ENCODE results near the gene S100A1. TPM values are rescaled to one million over a fixed set of nuclear protein-coding genes. Genes with fewer than 3 reads are reported as not detected.

S100A1 gene
- total and polyA plus RNA-seq, 2 of the 13 experiments (the other 11 are each of a cell fraction or from before 2014, with no cell fraction given): 120 to 251 TPM

- TF ChIP-seq ZNF350 (CRISPR knock-in tag; IDR thresholded peaks at IDR 0.05; ENCODE audit: borderline replicate concordance, low read depth): peak; percentile 96
- peak; percentile 91 for TF ChIP-seq ARNT2 (CRISPR knock-in tag; IDR thresholded peaks at IDR 0.05; ENCODE audit: low read depth)
- TF ChIP-seq, protein P1, sequence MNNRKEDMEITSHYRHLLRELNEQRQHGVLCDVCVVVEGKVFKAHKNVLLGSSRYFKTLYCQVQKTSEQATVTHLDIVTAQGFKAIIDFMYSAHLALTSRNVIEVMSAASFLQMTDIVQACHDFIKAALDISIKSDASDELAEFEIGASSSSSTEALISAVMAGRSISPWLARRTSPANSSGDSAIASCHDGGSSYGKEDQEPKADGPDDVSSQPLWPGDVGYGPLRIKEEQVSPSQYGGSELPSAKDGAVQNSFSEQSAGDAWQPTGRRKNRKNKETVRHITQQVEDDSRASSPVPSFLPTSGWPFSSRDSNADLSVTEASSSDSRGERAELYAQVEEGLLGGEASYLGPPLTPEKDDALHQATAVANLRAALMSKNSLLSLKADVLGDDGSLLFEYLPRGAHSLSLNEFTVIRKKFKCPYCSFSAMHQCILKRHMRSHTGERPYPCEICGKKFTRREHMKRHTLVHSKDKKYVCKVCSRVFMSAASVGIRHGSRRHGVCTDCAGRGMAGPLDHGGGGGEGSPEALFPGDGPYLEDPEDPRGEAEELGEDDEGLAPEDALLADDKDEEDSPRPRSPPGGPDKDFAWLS (CRISPR knock-in tag; IDR thresholded peaks at IDR 0.05; ENCODE audit: borderline replicate concordance): no peak
- 0 out of 2 replicates have a peak, but pooled peaks have one; percentile 17 for TF ChIP-seq HOXD1 (CRISPR knock-in tag; IDR thresholded peaks at IDR 0.05)
- TF ChIP-seq JARID2 (CRISPR knock-in tag; IDR thresholded peaks at IDR 0.05; ENCODE audit: insufficient replicate concordance): no peak
- TF ChIP-seq GMEB2 (CRISPR knock-in tag; IDR thresholded peaks at IDR 0.05; ENCODE audit: low read depth): peak; percentile 98
- TF ChIP-seq FOSL1 (CRISPR knock-in tag; IDR thresholded peaks at IDR 0.05; ENCODE audit: borderline replicate concordance): no peak
- TF ChIP-seq ZFP36L1 (CRISPR knock-in tag; IDR thresholded peaks at IDR 0.05): no peak
- TF ChIP-seq, protein P2, sequence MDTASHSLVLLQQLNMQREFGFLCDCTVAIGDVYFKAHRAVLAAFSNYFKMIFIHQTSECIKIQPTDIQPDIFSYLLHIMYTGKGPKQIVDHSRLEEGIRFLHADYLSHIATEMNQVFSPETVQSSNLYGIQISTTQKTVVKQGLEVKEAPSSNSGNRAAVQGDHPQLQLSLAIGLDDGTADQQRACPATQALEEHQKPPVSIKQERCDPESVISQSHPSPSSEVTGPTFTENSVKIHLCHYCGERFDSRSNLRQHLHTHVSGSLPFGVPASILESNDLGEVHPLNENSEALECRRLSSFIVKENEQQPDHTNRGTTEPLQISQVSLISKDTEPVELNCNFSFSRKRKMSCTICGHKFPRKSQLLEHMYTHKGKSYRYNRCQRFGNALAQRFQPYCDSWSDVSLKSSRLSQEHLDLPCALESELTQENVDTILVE (CRISPR knock-in tag; IDR thresholded peaks at IDR 0.05): peak; percentile 63; the same call in 1 of the 2 replicates
- TF ChIP-seq NFIC (IDR thresholded peaks at IDR 0.05; ENCODE audit: low read length): no peak
- peak; percentile 92; the same call in 1 of the 2 replicates for TF ChIP-seq ZNF280B (CRISPR knock-in tag; IDR thresholded peaks at IDR 0.05; ENCODE audit: borderline replicate concordance)
- no peak for TF ChIP-seq KDM6A (CRISPR knock-in tag; IDR thresholded peaks at IDR 0.05; ENCODE audit: low read depth)
- no peak for TF ChIP-seq CENPT (CRISPR knock-in tag; IDR thresholded peaks at IDR 0.05; ENCODE audit: low read depth)
- TF ChIP-seq SSRP1 (CRISPR knock-in tag; IDR thresholded peaks at IDR 0.05): no peak
- no peak for TF ChIP-seq NFIB (CRISPR knock-in tag; IDR thresholded peaks at IDR 0.05; ENCODE audit: borderline replicate concordance)
- TF ChIP-seq, protein P3, sequence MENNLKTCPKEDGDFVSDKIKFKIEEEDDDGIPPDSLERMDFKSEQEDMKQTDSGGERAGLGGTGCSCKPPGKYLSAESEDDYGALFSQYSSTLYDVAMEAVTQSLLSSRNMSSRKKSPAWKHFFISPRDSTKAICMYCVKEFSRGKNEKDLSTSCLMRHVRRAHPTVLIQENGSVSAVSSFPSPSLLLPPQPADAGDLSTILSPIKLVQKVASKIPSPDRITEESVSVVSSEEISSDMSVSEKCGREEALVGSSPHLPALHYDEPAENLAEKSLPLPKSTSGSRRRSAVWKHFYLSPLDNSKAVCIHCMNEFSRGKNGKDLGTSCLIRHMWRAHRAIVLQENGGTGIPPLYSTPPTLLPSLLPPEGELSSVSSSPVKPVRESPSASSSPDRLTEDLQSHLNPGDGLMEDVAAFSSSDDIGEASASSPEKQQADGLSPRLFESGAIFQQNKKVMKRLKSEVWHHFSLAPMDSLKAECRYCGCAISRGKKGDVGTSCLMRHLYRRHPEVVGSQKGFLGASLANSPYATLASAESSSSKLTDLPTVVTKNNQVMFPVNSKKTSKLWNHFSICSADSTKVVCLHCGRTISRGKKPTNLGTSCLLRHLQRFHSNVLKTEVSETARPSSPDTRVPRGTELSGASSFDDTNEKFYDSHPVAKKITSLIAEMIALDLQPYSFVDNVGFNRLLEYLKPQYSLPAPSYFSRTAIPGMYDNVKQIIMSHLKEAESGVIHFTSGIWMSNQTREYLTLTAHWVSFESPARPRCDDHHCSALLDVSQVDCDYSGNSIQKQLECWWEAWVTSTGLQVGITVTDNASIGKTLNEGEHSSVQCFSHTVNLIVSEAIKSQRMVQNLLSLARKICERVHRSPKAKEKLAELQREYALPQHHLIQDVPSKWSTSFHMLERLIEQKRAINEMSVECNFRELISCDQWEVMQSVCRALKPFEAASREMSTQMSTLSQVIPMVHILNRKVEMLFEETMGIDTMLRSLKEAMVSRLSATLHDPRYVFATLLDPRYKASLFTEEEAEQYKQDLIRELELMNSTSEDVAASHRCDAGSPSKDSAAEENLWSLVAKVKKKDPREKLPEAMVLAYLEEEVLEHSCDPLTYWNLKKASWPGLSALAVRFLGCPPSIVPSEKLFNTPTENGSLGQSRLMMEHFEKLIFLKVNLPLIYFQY (CRISPR knock-in tag; IDR thresholded peaks at IDR 0.05; ENCODE audit: borderline replicate concordance): 0 out of 2 replicates have a peak, but pooled peaks have one; percentile 35
- TF ChIP-seq ZNF83 (CRISPR knock-in tag; IDR thresholded peaks at IDR 0.05; ENCODE audit: borderline replicate concordance): no peak
Measured at GRCh38 chr1:153633754-153634665, 5.8 kb downstream of the S100A1 start, which contains the start of gene CHTOP (continued).
